AG20443 (cell line): ENCODE measurements around the gene COX6B1.
"Not testable (repeated sequence)": the region's sequence is repeated elsewhere in the genome, so short reads cannot be mapped to it uniquely, and the experiment has no call there.

Source experiments
- DNase-seq: peaks from one replicate; pipeline ENCODE4 v3.0.0; 2012; ENCODE audit warnings: low spot score, mixed read lengths

The COX6B1 gene

GRCh38 chr19:35636651-35637050, 11.5 kb upstream of the COX6B1 start:
- DNase-seq = no peak

GRCh38 chr19:35637165-35637564, 11.0 kb upstream of the COX6B1 start:
- no peak for DNase-seq

DNA sequence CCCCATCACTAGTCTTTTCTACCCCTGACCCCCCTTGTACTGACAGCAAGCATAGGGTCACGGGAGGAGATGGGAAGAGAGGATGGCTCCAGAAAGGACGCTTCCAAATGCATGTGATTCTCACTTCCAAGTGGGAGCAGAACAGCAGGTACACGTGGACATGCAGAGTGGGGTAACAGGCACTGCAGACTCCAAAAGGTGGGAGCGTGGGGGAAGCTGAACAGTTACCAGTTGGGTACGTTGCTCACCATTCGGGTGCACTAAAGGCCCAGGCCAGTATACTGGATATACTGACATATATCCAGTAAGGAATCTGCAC, 8.8 kb upstream of the COX6B1 start:
- DNase-seq = no peak

- no peak for DNase-seq
These were observed 8.3 kb upstream of the COX6B1 start for GRCh38 chr19:35639863-35640262.

DNA sequence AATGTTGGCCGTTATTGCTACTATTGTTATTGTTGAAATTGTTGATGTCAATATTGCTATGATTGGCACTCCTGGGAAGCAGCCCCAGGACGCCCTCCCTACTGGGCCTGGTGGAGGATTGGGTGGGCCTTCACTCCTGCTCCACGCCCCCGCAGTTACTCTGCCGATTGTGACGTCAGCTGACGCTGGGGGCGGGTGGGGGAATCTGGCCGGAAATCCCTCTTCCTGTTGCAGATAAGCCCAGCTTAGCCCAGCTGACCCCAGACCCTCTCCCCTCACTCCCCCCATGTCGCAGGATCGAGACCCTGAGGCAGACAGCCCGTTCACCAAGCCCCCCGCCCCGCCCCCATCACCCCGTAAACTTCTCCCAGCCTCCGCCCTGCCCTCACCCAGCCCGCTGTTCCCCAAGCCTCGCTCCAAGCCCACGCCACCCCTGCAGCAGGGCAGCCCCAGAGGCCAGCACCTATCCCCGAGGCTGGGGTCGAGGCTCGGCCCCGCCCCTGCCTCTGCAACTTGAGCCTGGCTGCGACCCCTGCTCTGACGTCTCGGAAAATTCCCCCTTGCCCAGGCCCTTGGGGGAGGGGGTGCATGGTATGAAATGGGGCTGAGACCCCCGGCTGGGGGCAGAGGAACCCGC, 6.5 kb upstream of the COX6B1 start, which contains the start of gene ETV2:
TSS of gene ETV2 (plus strand) at position 231 of the 637 bp plus-strand sequence. CDS start 716 bp downstream, outside the sequence.
- DNase-seq = no peak

- DNase-seq = no peak
These were observed 5.8 kb upstream of the COX6B1 start for GRCh38 chr19:35642312-35642711.

DNA sequence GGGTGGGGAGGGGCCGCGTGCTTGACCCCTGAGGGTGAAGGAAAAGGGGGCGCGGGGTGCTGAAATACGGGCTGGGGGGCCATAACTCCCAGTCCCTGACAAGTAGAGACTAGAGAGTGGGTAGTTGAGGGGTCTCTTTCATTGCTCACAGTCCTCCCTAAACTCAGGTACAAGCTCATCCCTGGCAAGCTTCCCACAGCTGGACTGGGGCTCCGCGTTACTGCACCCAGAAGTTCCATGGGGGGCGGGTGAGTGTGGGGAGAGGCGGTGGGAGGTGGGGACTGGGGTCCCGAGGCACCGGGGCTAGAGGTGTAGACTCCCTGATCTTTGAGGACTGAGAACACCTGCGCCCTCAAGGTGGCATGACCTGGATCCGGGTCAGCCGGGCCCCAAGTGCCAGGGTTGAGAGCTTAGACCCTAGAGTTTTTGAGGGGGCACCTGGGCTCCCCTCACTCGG, 5.3 kb upstream of the COX6B1 start:
- no peak for DNase-seq

GRCh38 chr19:35643255-35644205, 4.6 kb upstream of the COX6B1 start:
- DNase-seq = peak; percentile 89

DNA sequence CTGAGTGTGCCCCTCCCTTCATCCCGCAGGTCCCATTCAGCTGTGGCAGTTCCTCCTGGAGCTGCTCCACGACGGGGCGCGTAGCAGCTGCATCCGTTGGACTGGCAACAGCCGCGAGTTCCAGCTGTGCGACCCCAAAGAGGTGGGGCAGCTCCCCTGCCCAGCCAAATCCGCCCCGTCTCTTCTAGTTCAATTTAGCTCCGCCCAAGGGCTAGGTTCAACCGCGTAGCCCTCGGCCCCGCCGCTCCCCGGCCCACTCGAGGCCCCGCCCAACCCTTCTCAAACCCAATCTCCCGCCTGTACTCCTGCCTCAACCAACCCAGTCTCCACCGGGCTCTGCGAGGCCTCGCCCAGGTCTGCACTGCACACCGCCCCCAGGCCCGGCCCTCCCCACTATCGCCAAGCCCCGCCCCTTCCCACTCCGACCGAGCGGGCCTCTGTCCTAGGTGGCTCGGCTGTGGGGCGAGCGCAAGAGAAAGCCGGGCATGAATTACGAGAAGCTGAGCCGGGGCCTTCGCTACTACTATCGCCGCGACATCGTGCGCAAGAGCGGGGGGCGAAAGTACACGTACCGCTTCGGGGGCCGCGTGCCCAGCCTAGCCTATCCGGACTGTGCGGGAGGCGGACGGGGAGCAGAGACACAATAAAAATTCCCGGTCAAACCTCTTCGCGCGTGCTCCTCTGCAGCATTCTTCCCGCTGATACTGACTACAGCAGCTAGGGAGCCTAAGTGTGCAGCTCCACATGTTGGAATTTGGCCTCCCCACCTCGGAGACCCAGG, 3.7 kb upstream of the COX6B1 start:
- peak; percentile 97 for DNase-seq

DNA sequence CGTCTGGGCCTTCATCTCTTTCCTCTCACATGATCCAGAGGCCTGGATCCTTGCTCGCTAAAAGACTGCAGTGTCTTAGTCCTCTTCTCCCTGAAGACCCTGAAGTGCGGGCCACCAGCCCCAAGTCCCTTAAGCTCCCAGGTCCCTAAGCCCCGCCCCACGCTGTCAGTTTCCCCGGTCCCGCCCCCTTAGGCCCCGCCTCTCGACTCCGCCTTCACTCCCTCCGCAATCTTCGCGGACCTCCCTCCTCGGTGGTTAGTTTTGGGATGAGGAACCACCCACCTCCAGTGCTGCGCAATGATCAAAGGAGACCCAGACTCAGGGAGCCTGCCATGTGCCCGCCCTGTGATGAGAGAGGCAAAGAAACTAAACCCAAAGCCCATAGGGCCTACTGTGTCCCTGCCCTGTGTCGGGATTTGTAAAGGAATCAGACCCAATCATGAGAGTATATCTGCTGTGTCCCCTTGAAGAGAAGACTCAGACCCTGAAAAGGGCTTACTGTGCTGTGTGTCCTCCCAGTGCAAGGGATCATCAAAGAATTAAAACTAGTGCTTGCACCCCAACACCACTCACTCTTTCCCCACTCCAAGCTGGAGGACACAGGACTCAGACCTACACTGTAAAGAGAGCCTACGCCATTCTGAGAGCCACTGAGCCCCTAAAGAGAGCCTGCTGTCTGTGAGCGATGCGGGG, 3.0 kb upstream of the COX6B1 start:
- peak; percentile 79 for DNase-seq

- no peak for DNase-seq
These were observed 2.2 kb upstream of the COX6B1 start for GRCh38 chr19:35645680-35646511.

- DNase-seq = no peak
These were observed 2.5 kb downstream of the COX6B1 start for GRCh38 chr19:35650581-35650980.

- DNase-seq = not testable (repeated sequence)
These were observed 6.7 kb downstream of the COX6B1 start for GRCh38 chr19:35654828-35655227.

- DNase-seq = no peak
These were observed 7.5 kb downstream of the COX6B1 start for GRCh38 chr19:35655600-35655999.

DNA sequence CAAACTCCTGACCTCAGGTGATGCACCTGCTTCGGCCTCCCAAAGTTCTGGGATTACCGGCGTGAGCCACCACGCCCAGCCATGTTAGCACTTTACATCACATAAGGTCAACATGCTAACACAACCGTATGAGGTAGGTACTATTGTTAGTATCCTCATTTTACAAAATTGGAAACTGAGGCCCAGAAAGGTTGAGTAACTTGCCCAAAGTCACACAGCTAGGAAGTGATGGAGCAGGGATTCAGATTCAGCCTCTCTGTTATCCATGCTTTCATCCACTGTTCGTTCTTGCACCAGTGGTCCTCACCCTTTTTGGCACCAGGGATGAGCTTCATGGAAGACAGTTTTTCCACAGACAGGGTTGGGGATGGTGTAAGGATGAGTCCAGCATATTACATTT, 8.6 kb downstream of the COX6B1 start:
- no peak for DNase-seq

GRCh38 chr19:35657904-35658700, 10.0 kb downstream of the COX6B1 start:
- DNase-seq = no peak

GRCh38 chr19:35661995-35662340, 13.8 kb downstream of the COX6B1 start:
- DNase-seq = no peak

DNA sequence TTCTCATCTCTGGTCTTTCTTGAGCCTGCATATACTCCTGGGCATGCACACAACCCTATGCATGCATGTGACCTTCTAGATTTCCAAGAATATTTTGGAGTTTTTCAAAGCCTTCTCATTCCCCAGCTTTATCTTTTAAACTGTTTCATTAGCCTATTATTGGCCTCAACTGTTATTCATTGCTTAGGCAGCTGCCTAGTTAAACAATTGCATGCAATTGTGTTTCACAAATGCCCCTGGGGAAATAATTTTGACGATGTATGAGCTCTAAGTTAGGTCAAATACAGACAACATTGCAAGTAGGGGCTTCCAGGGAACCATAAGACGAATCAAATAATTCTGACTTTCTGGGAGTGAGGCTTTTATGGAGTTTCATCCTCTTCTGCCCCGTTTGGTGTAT, 15.9 kb downstream of the COX6B1 start:
- no peak for DNase-seq

DNA sequence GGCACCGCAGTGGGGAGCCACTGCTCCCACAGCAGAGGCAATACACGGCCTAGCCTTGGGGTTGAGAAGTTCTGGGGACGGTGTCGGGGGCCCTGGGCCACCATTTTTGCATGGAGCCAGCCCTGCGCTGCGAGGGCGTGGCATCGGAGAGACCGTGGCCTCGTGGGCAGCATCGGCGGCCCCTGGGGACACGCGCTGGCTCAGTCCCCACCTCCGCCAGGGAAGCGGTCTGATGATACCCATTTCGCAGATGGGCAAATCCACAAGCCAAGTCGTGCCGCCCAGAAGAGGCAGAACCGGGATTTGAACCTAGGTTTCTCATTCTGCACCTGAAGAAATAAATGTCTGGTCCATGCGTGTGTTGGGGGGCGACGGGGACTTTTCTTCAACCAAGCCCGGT, 17.0 kb downstream of the COX6B1 start:
- DNase-seq = no peak

DNA sequence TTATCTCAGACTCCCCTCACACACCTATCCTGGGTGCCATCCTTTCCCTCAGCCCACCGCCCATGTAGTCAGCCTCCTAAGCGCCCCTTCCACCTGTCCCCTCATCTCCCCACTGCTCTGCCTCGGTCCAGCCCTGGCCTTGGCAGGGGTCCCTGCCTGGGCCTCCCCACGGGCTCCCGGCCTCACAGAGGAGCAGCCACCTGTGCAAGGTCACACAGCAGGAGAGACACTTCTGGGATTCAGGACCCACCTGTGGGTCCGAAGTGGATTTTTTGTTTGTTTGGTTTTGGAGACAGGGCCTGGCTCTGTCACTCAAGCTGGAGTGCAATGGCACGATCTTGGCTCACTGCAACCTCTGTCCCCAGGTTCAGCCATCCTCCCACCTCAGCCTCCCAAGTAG, 17.5 kb downstream of the COX6B1 start:
- DNase-seq = no peak
